GM18505 (cell line): ENCODE data around the gene HCCS.

ENCODE experiments used
- ATAC-seq: cut with Tn5 transposase; IDR thresholded peaks from one replicate; pipeline ENCODE4 v1.9.1; 2021; ENCODE audit not compliant: unreplicated experiment
- POLR2A ChIP-seq: IDR thresholded peaks from 4 replicates; pipeline ENCODE4 v1.6.1; 2011; ENCODE audit warnings: borderline replicate concordance; ENCODE audit not compliant: insufficient read depth, insufficient read length; ENCODE audit errors: extremely low read depth

The HCCS gene

GRCh38 chrX:11135564-11136185 lies 24.5 kb downstream of the HCCS start:
- ATAC-seq: no peak
- TF ChIP-seq POLR2A: no peak

DNA sequence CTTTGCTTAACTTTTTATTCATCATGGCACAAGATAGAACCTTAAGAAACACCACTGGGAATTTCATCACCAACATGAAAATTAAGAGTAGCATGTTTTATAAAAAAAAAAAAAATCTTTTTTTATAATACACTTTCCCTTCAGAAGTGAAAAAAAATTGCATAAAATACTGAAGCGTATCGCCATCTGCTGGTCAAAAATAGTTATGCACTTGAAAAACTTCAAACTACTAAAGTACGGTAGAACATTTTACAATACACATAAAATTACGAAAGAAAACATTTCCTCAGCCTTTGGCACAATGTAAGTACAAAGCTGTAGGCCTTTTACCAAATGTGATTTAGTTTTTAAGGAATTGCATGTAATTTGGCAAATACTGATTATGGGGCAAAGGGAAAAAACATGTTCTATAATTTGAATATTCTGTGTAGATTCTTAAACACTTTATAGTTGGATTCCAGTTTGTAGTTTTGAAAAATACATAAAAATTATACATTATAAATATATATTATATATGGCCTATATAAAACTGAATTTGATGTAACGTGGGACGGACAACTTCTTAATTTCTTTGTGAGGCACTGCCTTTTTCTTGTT lies 26.5 kb downstream of the HCCS start:
- no peak for TF ChIP-seq POLR2A
- no peak for ATAC-seq

DNA sequence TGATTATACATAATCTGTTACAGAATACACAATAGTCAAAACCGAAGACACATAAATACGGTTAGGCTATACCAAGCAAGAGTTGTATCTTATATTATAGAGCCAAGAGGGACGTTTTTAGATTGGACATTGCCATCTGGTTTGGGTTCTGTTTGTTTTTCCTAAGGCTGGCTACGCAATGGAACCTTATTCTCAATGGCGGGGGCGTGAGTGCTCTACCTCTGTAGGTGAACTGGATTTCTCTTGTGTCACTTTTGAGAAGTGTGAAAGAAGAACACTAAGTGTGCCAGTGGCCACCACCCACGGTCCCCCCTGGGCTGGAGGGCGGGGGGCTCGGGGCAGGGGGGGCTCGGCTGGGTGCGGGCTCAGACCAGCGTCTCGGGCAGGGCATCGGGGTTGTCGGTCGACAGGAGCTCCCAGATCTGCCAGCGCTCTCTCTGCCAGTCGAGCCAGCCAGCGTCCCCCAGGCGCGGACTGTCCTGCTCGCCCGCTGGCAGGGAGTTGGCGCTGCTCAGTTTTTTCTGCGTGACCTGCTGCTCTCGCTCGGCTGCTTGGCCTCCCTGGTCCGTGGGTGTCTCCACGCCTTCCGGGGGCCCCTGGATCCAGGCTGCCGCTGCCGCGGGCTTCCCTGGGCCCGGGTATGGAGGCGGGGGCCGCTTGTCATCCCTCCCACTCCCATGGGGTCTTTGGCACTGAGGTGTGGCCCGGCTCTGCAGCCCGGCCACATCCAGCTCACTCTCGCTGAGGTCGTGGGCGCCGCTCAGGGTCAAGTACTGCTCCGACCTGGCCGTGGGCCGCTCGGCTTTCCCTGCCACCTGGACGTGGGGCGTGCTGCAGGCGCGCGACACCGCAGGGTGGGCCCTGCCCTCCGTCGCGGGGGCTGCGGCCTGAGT lies 27.6 kb downstream of the HCCS start:
- no peak for ATAC-seq
- no peak for TF ChIP-seq POLR2A

GRCh38 chrX:11143931-11144678 lies 33.0 kb downstream of the HCCS start:
- TF ChIP-seq POLR2A: no peak
- ATAC-seq: peak; percentile 81

DNA sequence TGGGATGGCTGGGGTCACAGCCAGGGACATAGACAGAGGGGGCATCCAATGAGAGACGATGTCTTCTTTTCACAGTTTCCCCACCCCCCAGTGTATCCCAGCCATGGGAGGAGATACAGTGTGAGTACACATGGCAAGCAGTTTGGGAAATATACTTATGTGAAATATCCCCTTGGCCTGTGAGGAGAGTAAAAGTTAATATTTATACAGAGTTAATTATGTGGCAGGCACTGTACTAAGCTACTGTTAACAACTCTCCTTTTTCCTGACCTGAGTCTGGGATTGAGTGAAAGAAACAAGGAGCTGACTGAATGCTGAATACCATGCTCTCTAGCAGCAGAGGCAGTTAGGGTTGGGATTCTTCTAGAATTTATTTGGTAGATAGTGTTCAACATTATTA lies 35.3 kb downstream of the HCCS start:
- no peak for ATAC-seq

GRCh38 chrX:11148401-11148800 lies 37.3 kb downstream of the HCCS start:
- no peak for ATAC-seq
- TF ChIP-seq POLR2A: no peak

More for the DNA sequence above, 35.3 kb downstream of the HCCS start:
- no peak for TF ChIP-seq POLR2A

- no peak for ATAC-seq
- TF ChIP-seq POLR2A: no peak
Measured at GRCh38 chrX:11151799-11152559, 40.8 kb downstream of the HCCS start.

GRCh38 chrX:11159149-11159548 lies 48.0 kb downstream of the HCCS start:
- no peak for TF ChIP-seq POLR2A
- no peak for ATAC-seq

DNA sequence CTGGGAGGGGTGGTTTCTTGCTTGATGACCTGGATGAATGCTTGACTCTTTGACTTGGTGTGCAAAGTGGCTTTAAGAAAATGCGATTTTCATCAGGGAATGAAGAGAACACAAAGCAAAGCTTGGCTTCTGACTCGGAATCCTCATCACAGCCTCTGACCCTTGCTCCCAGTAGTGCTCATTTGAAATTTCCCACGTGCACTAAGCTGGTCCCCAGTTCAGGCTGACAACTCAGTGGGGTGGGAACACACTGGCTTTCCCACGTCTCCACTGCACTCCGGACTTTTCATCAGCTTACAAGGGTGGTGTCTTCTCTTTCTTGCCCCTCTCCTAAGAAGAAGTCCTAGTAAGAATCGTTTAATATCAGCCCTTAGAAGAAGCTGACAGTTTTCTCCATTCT lies 53.3 kb downstream of the HCCS start:
- no peak for TF ChIP-seq POLR2A
- ATAC-seq: no peak

DNA sequence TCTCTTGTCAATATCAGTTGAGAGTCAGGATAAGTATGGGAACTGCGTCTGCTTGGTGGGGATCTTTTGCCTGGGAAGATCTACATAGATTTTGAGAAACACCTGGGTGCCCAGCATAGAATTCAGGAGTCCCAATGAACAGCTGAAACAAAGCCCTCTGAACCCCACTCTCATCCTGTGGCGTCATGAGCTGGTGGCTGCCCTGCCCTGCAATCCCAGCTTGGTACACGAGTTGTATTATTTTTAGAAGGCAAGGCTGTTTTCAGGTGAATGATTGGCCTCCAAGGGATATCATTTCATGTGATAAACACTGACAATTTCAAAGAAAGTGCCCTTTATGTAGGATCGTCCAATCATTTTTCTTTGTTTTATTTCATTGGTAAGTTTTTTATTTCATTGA lies 60.8 kb downstream of the HCCS start:
- ATAC-seq: no peak
- TF ChIP-seq POLR2A: no peak

DNA sequence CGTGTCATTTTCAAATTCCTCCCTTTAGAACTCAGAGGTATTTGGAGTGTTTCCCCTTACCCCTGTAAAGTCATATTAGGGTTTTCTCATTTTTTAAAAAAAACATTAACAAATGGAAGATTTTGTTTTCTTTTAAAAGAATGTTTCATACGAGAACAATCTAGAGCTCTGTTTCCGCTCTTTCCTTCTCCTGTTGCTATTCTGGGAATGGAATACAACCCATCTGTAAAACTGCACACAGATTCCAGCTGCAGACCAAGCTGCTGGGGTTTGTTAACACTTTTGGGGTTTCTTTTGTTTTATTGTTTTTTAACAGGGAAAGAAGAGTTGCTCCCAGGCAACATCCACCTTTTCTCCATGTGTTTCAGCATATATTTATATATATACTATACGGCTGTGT lies 61.3 kb downstream of the HCCS start:
- ATAC-seq: no peak
- no peak for TF ChIP-seq POLR2A
